Gastrocnemius medialis (tissue), 4 donors: Measurements from ENCODE around the gene ADGRL3.

ENCODE experiments used
- POLR2A ChIP-seq, 2 donors: fragments of 450-650 bp; IDR thresholded peaks; one replicate each; pipeline ENCODE4 v1.6.1; 2017; ENCODE audit warnings: antibody characterized with exemption in 2 of 2, mild to moderate bottlenecking in 2 of 2, moderate library complexity in 2 of 2
- TF ChIP-seq, protein P1 (sequence below), 5 experiments: fragments of 450-650 bp in 3 of 5; fragments of 200-600 bp in 2 of 5; sonication (generic) in 2 of 5; IDR thresholded peaks in 4 of 5; conservative IDR thresholded peaks in 1 of 5; 1 replicate in 4 of 5; 2 replicates in 1 of 5; pipeline ENCODE4 v1.5.1; 2016 to 2019; ENCODE audit warnings: antibody characterized with exemption in 5 of 5, mild to moderate bottlenecking in 3 of 5, moderate library complexity in 3 of 5

DNA sequence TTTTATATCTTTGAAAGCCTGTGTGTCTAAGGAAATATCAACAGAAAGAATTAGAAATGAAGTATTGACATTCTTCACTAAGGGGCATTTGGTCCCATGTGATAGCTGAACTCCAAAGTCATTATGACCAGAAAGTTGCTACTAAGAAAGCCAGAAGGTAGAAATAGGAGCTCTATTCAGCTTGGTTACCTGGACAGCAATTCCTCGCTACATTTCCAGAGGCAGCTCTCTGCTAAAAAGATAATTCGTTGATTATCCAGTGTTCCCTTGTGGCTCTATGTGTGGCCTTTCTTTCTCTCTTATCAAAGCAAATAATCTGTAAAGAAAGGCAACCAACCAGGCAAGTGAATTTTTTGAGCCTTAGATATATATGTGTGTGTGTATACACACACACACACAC lies 341.3 kb downstream of the ADGRL3 start:
- TF ChIP-seq, protein P1, sequence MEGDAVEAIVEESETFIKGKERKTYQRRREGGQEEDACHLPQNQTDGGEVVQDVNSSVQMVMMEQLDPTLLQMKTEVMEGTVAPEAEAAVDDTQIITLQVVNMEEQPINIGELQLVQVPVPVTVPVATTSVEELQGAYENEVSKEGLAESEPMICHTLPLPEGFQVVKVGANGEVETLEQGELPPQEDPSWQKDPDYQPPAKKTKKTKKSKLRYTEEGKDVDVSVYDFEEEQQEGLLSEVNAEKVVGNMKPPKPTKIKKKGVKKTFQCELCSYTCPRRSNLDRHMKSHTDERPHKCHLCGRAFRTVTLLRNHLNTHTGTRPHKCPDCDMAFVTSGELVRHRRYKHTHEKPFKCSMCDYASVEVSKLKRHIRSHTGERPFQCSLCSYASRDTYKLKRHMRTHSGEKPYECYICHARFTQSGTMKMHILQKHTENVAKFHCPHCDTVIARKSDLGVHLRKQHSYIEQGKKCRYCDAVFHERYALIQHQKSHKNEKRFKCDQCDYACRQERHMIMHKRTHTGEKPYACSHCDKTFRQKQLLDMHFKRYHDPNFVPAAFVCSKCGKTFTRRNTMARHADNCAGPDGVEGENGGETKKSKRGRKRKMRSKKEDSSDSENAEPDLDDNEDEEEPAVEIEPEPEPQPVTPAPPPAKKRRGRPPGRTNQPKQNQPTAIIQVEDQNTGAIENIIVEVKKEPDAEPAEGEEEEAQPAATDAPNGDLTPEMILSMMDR (IDR thresholded peaks at IDR 0.05 in 4 of 5, conservative IDR thresholded peaks at IDR 0.05 in 1 of 5): no peak
- TF ChIP-seq POLR2A (IDR thresholded peaks at IDR 0.05): no peak
